GM12878 (cell line): ENCODE measurements around the gene CD3D. TPM values are rescaled to one million over a fixed set of nuclear protein-coding genes. Genes with fewer than 3 reads are reported as not detected.

Source experiments
- ATAC-seq: fragments of 200-7000 bp; cut with Tn5 transposase; 3 replicates; pipeline ENCODE4 v1.9.1; 2020; ENCODE audit warnings: mild to moderate bottlenecking, moderate library complexity
- BruUV-seq: library from RNA; stranded (reverse); fragments of 400-500 nt; replicated peaks from 2 replicates; lab custom pipeline; 2021; lab: Mats Ljungman, UMichigan
- CTCF ChIA-PET: fragments of 300-600 bp; sonication (Branson Sonifier 250); formaldehyde crosslinking; extraction: SDS; loops from one replicate; lab custom pipeline; 2021; ENCODE audit warnings: inconsistent platforms; lab: Yijun Ruan, JAX
- POLR2A ChIA-PET: fragments of 350-600 bp; formaldehyde crosslinking; extraction: SDS; loops from one replicate; lab custom pipeline; 2021; ENCODE audit warnings: inconsistent platforms; lab: Charles Lee
- RAD21 ChIA-PET: fragments of 300-600 bp; sonication (Branson Sonifier 250); formaldehyde crosslinking; loops from one replicate; lab custom pipeline; 2023; ENCODE audit warnings: antibody characterized with exemption; ENCODE audit not compliant: unreplicated experiment; lab: Charles Lee
- SMC1A ChIA-PET: fragments of 300-600 bp; sonication (Branson Sonifier 250); formaldehyde crosslinking; loops from one replicate; lab custom pipeline; 2023; ENCODE audit not compliant: unreplicated experiment, uncharacterized antibody; lab: Charles Lee
- DNase-seq: peaks from one replicate; pipeline ENCODE4 v3.0.0-alpha.2; 2011; ENCODE audit warnings: low read depth, low spot score
- FAIRE-seq: peaks from 3 replicates; lab custom pipeline; 2011; peaks lifted over from hg19 to GRCh38; lab: Jason Lieb, UNC
- H2AFZ ChIP-seq: 2 replicates; pipeline ENCODE4 v1.6.0; 2011; ENCODE audit warnings: low read depth, low read length, control low read depth; ENCODE audit not compliant: control insufficient read depth
- H3K27ac ChIP-seq: 2 replicates; pipeline ENCODE4 v1.5.1; 2011; ENCODE audit warnings: control low read depth; ENCODE audit not compliant: control insufficient read depth, insufficient read depth
- H3K27me3 ChIP-seq, 2 experiments: replicated peaks in 1 of 2; 2 replicates each; pipeline versions ENCODE4 v1.6.0 to v1.6.1; 2011; ENCODE audit warnings: low read length in 1 of 2; ENCODE audit not compliant: control insufficient read depth in 2 of 2, insufficient read depth in 2 of 2
- H3K36me3 ChIP-seq, 2 experiments: 2 replicates each; pipeline ENCODE4 v1.5.1; 2011; ENCODE audit warnings: low read length in 1 of 2; ENCODE audit not compliant: control insufficient read depth in 2 of 2, insufficient read depth in 2 of 2
- H3K4me1 ChIP-seq: 2 replicates; pipeline ENCODE4 v1.6.1; 2011; ENCODE audit warnings: mild to moderate bottlenecking, low read length, moderate library complexity, mixed read lengths; ENCODE audit not compliant: control insufficient read depth, insufficient read depth
- H3K4me2 ChIP-seq: 2 replicates; pipeline ENCODE4 v1.6.0; 2011; ENCODE audit warnings: control low read depth; ENCODE audit not compliant: control insufficient read depth, insufficient read depth
- H3K4me3 ChIP-seq: fragments of 200-600 bp; sonication (generic); 2 replicates; pipeline ENCODE4 v1.5.1; 2016
- H3K79me2 ChIP-seq: 2 replicates; pipeline ENCODE4 v1.6.0; 2011; ENCODE audit warnings: low read length; ENCODE audit not compliant: control insufficient read depth, insufficient read depth
- H3K9ac ChIP-seq: 2 replicates; pipeline ENCODE4 v1.8.0; 2011; ENCODE audit warnings: low read length, control low read depth, mixed read lengths; ENCODE audit not compliant: control insufficient read depth, insufficient read depth
- H3K9me3 ChIP-seq: replicated peaks from 3 replicates; pipeline ENCODE4 v1.5.1; 2011; ENCODE audit warnings: mild to moderate bottlenecking, low read length; ENCODE audit not compliant: control insufficient read depth, insufficient read depth
- H4K20me1 ChIP-seq: 2 replicates; pipeline ENCODE4 v1.6.0; 2011; ENCODE audit not compliant: control insufficient read depth, insufficient read depth
- ETV6 ChIP-seq, 2 experiments: fragments of 450-650 bp in 1 of 2; IDR thresholded peaks in 1 of 2; conservative IDR thresholded peaks in 1 of 2; 2 replicates each; pipeline ENCODE4 v1.6.1; 2014; ENCODE audit warnings: antibody characterized with exemption in 1 of 2, borderline replicate concordance in 1 of 2, low read depth in 1 of 2, mild to moderate bottlenecking in 1 of 2, moderate library complexity in 1 of 2
- KAT2A ChIP-seq: conservative IDR thresholded peaks from 2 replicates; pipeline ENCODE4 v1.6.1; 2011; ENCODE audit warnings: low read depth, low read length; ENCODE audit not compliant: control insufficient read depth
- KDM1A ChIP-seq: fragments of 200-600 bp; sonication (generic); IDR thresholded peaks from 2 replicates; pipeline ENCODE4 v1.6.1; 2016; ENCODE audit warnings: borderline replicate concordance
- POU2F2 ChIP-seq: IDR thresholded peaks from 3 replicates; pipeline ENCODE4 v1.6.1; 2011; ENCODE audit warnings: low read depth, mild to moderate bottlenecking, low read length, borderline replicate concordance
- TCF3 ChIP-seq: IDR thresholded peaks from 2 replicates; pipeline ENCODE4 v1.6.1; 2012; ENCODE audit warnings: low read depth, mild to moderate bottlenecking, low read length, borderline replicate concordance; ENCODE audit not compliant: insufficient read depth
- WRNIP1 ChIP-seq: IDR thresholded peaks from 2 replicates; pipeline ENCODE4 v1.6.1; 2011; ENCODE audit warnings: low read depth, low read length, improper control_type of control experiment, borderline replicate concordance
- in situ Hi-C: fragments of 300-500 bp; cut with MboI; formaldehyde crosslinking; loops from 9 replicates; pipeline ENCODE4 v1.14.3; 2018; ENCODE audit warnings: mixed read lengths
- intact Hi-C: fragments of 100-400 bp; cut with micrococcal nuclease; formaldehyde crosslinking; loops from one replicate; pipeline ENCODE4 v1.14.2; 2022; ENCODE audit not compliant: unreplicated experiment
- polyA plus RNA-seq, 11 experiments: library from polyadenylated mRNA; depleted of rRNA in 4 of 11; unstranded in 6 of 11; stranded (reverse) in 5 of 11; fragments of >200 nt; fragmentation: Nextera tagmentation in 4 of 11; fragmentation: Illumina TruSeq in 1 of 11; extraction: Ambion mirVana in 4 of 11; extraction: Trizol in 1 of 11; gene quantifications; 1 replicate in 1 of 11; 2 replicates in 10 of 11; pipeline versions ENCODE4 v1.2.1 to v1.2.3, GENCODE V29; 2011 to 2016; ENCODE audit warnings: inconsistent platforms in 2 of 11, missing spikeins in 2 of 11, low read depth in 1 of 11
- total RNA-seq, 4 experiments: library from RNA; depleted of rRNA in 3 of 4; stranded (reverse); fragments of >200 nt in 3 of 4; fragmentation: Illumina TruSeq in 1 of 4; extraction: Trizol in 1 of 4; gene quantifications; 2 replicates each; pipeline versions ENCODE4 v1.2.1 to v1.2.3, GENCODE V29; 2013 to 2021
- TF ChIP-seq, protein P1 (sequence below): fragments of 450-650 bp; formaldehyde crosslinking; IDR thresholded peaks from 2 replicates; pipeline ENCODE4 v1.4.0; 2020; ENCODE audit warnings: mild to moderate bottlenecking, moderate library complexity
- TF ChIP-seq, protein P2 (sequence below): fragments of 450-650 bp; IDR thresholded peaks from 2 replicates; pipeline ENCODE4 v1.6.1; 2017; ENCODE audit warnings: mild to moderate bottlenecking, moderate library complexity

CD3D gene
- total and polyA plus RNA-seq, 10 of the 15 experiments (the other 5 are each of a cell fraction or from before 2014, with no cell fraction given): 0.13 to 0.69 (median 0.29) TPM; not detected in 6

DNA sequence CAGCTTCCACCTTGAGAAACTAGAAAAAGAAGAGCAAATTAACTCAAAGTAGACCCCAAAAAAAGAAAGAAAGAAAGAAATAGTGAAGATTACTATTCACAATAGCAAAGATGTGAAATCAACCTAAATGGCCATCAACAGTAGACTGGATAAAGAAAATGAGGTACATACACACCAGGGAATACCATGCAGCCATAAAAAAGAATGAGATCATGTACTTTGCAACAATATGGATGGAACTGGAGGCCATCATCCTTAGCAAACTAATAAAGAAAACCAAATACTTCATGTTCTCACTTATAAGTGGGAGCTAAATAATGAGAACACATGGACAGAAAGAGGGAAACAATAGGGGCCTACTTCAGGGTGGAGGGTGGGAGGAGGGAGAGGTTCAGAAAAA lies 13.8 kb downstream of the CD3D start:
- Histone ChIP-seq H3K4me3 (no peak overlapping the region), H3K79me2 (no peaks in the 10 kb centered on the region), H3K4me1 (no peaks in the 10 kb centered on the region), H2AFZ (no peak overlapping the region), H3K9ac (no peak overlapping the region), H3K27me3 (no peaks in the 10 kb centered on the region), H3K36me3 (no peaks in the 10 kb centered on the region), H3K9me3 (no peaks in the 10 kb centered on the region), H3K27ac (no peak overlapping the region), H3K4me2 (no peak overlapping the region), H4K20me1 (no peaks in the 10 kb centered on the region)
- ChIA-PET RAD21 (no interaction called here), SMC1A (no interaction called here), POLR2A (no interaction called here), CTCF (no interaction called here)
- intact Hi-C loops (no loop called here), in situ Hi-C loops (no loop called here)
- TF ChIP-seq KAT2A: no peak
- TF ChIP-seq WRNIP1: no peak
- no peak for TF ChIP-seq POU2F2
- TF ChIP-seq, protein P1, sequence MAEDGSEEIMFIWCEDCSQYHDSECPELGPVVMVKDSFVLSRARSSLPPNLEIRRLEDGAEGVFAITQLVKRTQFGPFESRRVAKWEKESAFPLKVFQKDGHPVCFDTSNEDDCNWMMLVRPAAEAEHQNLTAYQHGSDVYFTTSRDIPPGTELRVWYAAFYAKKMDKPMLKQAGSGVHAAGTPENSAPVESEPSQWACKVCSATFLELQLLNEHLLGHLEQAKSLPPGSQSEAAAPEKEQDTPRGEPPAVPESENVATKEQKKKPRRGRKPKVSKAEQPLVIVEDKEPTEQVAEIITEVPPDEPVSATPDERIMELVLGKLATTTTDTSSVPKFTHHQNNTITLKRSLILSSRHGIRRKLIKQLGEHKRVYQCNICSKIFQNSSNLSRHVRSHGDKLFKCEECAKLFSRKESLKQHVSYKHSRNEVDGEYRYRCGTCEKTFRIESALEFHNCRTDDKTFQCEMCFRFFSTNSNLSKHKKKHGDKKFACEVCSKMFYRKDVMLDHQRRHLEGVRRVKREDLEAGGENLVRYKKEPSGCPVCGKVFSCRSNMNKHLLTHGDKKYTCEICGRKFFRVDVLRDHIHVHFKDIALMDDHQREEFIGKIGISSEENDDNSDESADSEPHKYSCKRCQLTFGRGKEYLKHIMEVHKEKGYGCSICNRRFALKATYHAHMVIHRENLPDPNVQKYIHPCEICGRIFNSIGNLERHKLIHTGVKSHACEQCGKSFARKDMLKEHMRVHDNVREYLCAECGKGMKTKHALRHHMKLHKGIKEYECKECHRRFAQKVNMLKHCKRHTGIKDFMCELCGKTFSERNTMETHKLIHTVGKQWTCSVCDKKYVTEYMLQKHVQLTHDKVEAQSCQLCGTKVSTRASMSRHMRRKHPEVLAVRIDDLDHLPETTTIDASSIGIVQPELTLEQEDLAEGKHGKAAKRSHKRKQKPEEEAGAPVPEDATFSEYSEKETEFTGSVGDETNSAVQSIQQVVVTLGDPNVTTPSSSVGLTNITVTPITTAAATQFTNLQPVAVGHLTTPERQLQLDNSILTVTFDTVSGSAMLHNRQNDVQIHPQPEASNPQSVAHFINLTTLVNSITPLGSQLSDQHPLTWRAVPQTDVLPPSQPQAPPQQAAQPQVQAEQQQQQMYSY (CRISPR knock-in tag): no peak
- no peak for TF ChIP-seq KDM1A
- TF ChIP-seq TCF3: no peak
- TF ChIP-seq, protein P2, sequence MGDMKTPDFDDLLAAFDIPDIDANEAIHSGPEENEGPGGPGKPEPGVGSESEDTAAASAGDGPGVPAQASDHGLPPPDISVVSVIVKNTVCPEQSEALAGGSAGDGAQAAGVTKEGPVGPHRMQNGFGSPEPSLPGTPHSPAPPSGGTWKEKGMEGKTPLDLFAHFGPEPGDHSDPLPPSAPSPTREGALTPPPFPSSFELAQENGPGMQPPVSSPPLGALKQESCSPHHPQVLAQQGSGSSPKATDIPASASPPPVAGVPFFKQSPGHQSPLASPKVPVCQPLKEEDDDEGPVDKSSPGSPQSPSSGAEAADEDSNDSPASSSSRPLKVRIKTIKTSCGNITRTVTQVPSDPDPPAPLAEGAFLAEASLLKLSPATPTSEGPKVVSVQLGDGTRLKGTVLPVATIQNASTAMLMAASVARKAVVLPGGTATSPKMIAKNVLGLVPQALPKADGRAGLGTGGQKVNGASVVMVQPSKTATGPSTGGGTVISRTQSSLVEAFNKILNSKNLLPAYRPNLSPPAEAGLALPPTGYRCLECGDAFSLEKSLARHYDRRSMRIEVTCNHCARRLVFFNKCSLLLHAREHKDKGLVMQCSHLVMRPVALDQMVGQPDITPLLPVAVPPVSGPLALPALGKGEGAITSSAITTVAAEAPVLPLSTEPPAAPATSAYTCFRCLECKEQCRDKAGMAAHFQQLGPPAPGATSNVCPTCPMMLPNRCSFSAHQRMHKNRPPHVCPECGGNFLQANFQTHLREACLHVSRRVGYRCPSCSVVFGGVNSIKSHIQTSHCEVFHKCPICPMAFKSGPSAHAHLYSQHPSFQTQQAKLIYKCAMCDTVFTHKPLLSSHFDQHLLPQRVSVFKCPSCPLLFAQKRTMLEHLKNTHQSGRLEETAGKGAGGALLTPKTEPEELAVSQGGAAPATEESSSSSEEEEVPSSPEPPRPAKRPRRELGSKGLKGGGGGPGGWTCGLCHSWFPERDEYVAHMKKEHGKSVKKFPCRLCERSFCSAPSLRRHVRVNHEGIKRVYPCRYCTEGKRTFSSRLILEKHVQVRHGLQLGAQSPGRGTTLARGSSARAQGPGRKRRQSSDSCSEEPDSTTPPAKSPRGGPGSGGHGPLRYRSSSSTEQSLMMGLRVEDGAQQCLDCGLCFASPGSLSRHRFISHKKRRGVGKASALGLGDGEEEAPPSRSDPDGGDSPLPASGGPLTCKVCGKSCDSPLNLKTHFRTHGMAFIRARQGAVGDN: no peak
- TF ChIP-seq ETV6 (conservative IDR thresholded peaks at IDR 0.05 in 1 of 2, IDR thresholded peaks at IDR 0.05 in 1 of 2; ENCODE audit: borderline replicate concordance in 1 of 2, low read depth in 1 of 2): no peak
- no peak for ATAC-seq
- no peak for DNase-seq
- FAIRE-seq: no peak
- no TSS peak for BruUV-seq
